ENCODE measurements around the gene RWDD2A.
"Not testable (repeated sequence)": the region's sequence is repeated elsewhere in the genome, so short reads cannot be mapped to it uniquely, and the experiment has no call there.

RWDD2A gene

DNA sequence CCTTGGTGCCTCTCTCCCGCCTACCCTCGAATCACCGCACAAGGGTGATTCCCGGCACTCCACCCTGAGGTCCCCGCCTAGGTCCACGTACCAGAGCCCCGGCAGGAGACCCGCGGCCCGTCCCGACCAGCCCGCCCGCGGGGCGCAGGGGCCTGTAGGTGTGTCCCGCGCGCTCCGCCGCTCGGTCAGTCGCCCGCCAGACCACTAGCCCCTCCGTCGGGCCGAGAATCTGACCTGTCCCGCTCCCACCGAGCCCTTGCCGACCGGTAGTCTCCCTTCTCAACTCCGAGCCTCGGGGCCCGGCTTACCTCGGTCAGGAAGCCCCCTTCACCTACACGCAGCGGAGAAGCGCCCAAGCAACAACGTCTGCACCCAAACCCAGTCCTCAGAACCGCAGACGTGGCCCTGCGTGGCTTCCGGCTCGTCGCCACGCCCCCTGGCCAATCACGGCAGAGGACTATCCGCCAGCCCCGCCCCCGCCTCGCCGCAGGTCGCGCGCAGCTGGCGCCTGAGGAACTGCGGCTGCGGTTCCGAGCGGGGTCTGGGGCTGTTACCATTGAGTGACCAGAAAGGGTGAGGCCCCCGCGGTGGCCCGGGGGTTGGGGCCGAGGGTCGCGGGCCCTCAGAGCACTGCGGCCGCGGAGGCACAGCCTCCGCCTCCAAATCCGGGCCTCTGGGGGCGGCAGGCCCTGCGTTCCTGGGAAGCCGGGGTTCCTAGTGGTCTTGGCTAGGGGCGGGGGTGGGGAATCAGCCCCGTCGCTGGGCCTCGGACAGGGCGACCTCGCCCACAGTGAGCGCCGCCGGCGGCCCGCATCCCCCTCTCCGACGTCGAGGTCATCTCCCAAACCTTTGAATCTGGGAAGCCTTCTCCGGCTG, at the start of gene RWDD2A, which contains the start of gene PGM3:
TSS of gene RWDD2A (plus strand) at position 487 of the 876 bp plus-strand sequence. CDS start 1,095 bp downstream, outside the sequence.
TSS of gene PGM3 (minus strand) at position 395 of the 876 bp plus-strand sequence. CDS start 2,253 bp downstream, outside the sequence.
- peak; percentile 92 for DNase-seq

DNA sequence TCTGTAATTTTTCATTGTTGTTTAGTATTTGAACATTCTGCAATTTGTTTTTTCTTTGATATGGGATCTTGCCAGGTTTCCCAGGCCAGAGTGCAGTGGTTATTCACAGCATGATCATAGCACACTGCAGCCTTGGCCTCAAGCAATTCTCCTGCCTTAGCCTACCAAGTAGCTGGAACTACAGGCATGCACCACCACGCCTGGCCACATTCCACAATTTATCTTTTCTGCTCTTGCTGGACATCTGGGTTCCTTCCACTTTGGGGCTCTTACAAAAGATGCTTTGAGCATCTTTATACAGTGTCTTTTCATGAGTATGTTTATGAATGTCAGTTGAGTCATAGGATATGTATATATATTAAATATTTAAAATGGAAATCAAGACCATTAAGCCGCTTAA, 42.0 kb upstream of the RWDD2A start:
- no peak for DNase-seq

DNA sequence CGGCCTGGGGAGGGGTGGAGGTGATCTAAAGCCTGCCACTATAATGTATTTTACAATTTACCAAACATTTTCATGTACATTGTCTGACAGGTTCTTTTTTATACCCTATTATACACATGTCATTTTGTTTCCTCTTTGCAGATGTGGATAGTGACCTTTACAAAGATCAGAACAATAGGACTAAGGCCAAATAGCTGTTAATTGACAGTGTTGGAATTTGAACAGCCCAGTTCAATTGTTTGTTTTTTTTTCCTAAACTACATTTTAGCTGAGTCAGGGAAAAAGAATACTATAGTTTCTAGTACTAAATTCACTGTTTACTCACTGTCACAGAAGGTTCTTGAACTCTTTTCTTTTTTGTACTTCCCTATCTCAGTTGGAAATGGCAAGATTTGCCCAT, 40.2 kb upstream of the RWDD2A start:
- no peak for DNase-seq

DNA sequence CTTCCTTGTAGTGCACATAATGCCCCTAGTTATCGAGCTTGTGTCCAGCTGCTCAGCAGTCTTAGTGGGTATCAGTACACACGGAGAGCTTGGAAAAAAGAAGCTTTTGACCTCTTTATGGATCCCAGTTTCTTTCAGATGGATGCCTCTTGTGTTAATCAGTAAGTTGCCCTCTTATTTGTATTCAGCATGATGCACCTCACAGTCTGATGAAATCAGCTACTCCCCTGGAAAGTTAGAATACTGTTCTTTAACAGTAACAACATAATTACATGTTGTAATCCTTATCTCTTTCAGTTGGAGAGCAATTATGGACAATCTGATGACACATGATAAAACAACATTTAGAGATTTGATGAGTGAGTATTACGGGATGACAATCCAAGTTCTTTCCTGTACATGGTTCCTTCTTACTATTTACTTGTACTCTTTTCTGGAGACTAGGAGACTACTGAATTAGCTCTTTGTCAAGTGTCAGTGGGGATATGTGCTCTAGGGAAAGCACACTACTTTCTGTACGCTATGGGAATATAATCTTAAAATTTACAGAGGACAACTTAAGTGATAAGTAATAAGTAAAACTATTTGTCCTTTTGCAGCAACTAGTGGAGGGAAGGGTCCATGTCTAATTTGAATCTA, 39.2 kb upstream of the RWDD2A start:
- DNase-seq = no peak

DNA sequence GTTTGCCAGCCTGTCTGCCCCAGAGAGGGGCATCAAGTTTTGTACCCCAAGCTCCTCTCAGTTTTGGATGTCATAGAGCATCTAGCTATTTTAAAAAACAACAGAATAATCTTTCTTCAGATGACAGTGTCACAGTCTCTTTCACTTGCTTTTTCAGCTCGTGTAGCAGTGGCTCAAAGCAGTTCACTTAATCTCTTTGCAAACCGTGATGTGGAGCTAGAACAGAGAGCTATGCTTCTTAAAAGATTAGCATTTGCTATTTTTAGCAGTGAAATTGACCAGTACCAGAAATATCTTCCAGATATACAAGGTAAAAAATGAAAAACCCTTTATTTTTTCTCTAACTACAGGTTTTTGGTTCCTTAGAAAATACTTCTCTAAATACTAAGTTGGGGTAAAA, 37.4 kb upstream of the RWDD2A start:
- no peak for DNase-seq

DNA sequence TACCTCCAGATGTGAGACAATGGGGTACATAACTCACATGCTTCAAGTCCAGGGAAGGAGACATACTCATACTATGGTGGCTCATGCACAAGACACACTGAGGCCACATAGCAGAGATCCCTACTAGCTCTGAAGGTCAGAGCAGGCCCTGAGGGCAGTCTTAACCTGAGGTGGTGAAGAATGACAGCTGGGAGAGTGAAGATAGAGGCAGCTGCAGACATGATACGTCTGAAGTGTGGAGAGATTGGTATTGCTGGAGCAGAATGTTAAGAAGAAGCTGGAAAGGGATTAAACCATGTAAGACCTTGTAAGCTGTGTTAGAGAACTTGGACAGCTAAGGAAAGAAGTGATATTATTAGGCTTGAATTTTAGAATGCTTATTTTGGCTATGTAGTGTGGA, 33.0 kb upstream of the RWDD2A start:
- DNase-seq = no peak

- DNase-seq = no peak
These were observed 25.4 kb upstream of the RWDD2A start for GRCh38 chr6:83167726-83168278.

DNA sequence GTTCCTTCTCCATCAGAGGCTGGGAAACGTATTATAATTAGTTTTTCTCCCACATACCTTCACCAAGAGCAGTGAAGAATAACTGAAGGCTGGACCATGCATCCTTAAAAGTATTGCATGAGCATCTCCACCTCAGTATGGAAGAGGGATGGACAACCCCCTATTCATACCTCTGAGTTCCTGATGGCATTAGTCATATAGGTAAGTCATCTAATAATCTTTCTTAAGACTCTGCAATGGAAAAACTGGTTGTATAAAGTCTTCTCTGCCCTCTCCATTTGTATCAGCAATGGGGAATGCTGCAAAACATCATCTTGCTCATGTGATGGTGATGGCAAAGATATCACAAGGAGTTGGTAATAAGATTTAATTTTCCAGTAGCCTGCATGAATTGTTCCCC, 24.6 kb upstream of the RWDD2A start:
- no peak for DNase-seq

- no peak for DNase-seq
These were observed 24.1 kb upstream of the RWDD2A start for GRCh38 chr6:83169106-83169505.

- DNase-seq = no peak
These were observed 23.6 kb upstream of the RWDD2A start for GRCh38 chr6:83169511-83169910.

DNA sequence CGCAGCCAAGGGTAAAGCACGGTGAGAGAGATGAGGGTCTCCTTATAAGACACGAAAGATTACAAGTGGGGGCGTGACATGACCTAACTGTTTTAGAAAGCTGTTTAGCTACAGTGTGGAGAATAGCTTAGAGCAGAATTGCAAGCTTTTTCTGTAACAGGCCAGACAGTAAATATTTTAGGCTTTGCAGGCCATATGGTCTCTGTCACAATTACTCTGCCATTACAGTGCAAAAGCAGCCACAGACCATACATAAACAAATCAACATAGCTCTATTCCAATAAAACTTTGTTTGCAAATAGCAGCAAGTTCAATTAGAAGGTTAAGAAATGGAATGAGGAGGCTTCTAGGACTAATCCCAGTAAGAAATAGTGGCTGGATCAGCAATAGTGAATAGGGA, 16.9 kb upstream of the RWDD2A start:
- no peak for DNase-seq

DNA sequence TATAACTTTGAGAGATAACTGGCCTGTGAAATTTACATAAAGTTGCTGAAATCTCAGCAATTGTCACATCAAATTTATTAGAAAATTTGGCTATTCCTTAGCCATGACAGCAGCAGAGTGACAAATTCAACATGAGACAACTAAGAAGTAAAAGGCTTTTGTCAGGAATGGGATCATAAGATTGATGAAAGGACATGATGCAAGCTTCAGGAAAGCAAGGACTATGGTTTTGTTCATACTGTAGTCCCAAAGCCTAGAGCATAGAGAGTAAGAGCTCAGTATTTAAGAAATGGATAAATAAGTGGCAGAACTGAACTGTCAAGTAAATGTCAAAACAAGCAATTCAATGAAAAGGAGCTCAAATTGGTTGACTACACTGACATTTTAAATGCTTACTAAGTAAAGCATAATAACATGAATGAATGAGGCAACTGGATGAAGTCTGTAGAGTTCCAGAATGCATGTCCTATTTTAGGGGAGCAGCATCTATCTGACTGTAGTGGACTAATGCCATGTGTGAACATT, 12.7 kb upstream of the RWDD2A start:
- DNase-seq = no peak

DNA sequence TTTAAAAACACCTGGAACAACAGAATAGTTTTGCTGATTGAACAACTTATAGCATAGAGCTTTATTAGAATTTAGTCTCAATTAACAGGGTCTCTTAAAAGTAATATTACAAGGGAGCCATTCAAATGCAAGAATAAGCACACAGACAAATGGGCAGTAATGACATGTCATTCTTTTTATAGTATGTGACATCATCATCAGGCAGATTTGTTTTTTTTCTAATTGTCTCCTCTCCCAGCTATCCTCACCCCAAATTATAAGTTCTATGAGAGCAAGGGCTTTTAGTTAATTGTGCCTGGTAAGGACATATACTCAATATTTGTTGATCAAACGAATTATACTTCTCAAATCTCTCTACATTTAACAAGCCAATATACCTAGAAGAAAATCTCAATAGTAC, 11.0 kb upstream of the RWDD2A start:
- no peak for DNase-seq

- no peak for DNase-seq
These were observed 9.9 kb upstream of the RWDD2A start for GRCh38 chr6:83183082-83183828.

GRCh38 chr6:83185096-83185495, 8.1 kb upstream of the RWDD2A start:
- DNase-seq = no peak

- no peak for DNase-seq
These were observed 4.7 kb upstream of the RWDD2A start for GRCh38 chr6:83188501-83188900.

GRCh38 chr6:83190626-83191025, 2.5 kb upstream of the RWDD2A start:
- DNase-seq = no peak

DNA sequence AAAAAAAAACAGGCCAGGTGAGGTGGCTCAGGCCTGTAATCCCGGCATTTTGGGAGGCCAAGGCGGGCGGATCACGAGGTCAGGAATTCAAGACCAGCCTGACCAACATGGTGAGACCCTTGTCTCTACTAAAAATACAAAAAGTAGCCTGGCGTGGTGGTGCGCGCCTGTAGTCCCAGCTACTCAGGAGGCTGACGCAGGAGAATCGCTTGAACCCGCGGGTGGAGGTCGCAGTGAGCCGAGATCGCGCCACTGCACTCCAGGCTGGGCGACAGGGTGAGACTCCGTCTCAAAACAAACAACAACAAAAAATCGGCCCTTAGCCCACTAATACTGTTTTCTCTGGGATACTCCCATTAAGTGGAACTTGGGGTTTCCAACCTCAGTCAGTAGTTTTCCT, 1.2 kb upstream of the RWDD2A start:
- not testable (repeated sequence) for DNase-seq

GRCh38 chr6:83192456-83192855, 701 bp upstream of the RWDD2A start:
- DNase-seq = no peak

DNA sequence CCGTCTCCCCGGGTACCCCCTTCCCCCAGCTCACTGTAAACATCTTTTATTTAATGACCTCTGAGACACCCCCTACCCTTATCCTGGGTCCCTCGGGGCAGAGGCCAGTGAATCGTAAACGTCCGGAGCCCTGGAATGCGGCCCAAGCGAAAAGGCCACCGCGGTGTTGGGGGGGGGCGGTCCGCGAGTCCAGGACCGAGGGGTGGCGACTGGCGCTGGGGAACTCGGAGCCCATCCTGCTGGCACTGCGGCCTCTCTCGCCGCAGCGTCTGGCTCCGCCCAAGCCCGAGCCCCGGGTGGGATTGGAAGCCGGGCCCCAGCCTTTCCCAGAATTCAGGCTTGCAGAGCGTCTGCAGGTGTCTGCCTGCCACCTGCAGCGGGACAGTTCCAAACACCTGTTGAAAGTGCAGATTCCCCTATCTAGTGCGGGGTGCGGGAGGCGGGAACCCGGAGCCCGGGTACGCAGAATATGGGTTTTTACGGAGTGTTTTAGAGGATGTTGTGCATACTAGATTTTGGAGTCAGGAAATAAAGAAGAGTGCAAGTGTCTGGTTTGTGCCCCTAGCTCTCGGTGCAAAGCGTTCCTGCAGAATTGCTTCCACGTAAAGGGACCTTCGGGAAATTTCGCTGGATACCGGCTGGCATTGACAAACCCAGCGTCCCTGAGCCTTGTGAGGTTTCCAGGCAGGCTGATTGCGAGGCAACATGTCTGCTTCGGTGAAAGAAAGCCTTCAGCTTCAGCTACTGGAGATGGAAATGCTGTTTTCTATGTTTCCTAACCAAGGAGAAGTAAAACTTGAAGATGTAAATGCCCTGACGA, 800 bp downstream of the RWDD2A start:
- peak; percentile 16 for DNase-seq

GRCh38 chr6:83198486-83199172, 5.5 kb downstream of the RWDD2A start:
- DNase-seq = no peak

Measured in activated CD8-positive, alpha-beta memory T cell treated with anti-CD3 and anti-CD28 coated beads, Interleukin-2, amount 50 U/mL, for 4 hours (primary cell).